ENCODE measurements around the gene MACO1.

The MACO1 gene

DNA sequence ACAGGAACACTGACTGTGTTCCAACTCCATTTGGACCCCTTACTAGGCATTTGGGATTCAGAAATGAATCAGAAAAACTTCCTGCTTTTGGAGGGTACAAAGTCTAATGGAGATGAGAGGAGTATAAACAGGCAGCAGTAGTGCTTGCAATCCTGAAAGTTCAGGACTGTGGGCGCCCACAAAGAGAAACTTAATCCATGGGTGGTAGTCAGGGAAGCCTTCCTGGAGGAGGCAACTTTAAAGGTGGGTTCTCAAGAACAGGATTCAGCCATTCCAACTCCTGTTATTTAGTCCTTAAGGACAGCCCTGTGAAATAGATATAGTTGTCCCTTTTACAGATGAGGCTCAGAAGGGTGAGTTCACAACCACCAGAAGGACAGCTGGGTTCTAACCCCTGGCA, 110.7 kb downstream of the MACO1 start:
- H3K4me3 ChIP-seq (ENCODE audit: low read depth, low read length): no peak overlapping the region

DNA sequence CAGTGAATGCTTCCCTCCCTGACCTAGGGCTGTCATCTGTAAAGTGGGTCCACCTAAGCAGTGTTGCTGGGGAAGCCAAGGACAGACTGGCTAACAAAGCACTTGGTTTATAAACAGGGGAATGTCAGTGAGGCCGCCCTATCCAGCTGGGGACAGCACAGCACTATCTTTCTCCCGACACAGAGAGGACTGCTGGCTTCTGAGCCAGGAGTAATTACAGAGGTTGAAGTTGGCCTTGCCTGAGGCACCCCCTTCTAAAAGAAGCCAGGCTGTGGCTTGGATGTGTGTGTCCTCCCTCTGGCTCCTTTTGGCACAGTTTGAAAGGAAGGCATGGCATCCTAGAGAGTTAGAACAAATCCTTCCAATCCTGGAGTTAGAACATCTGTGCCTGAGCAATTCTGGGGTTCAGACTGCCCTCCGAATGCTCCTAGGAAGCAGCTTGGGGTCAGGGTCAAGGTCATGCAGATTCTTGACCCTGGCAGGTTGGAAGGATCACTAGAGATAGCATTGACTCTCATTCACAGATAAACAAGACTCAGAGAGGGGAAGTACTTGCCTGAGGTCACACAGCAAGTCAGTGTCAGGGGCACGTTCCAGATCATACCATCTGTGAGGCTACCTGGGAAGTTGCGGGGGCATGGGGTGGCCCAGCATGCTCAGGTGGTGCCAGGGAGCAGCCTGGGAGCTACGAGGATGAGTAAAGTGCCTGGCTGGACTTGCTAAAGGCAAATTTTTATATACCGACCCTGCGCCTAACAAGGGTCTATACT, 111.4 kb downstream of the MACO1 start:
- H3K4me3 ChIP-seq (ENCODE audit: low read depth, low read length): no peak overlapping the region

DNA sequence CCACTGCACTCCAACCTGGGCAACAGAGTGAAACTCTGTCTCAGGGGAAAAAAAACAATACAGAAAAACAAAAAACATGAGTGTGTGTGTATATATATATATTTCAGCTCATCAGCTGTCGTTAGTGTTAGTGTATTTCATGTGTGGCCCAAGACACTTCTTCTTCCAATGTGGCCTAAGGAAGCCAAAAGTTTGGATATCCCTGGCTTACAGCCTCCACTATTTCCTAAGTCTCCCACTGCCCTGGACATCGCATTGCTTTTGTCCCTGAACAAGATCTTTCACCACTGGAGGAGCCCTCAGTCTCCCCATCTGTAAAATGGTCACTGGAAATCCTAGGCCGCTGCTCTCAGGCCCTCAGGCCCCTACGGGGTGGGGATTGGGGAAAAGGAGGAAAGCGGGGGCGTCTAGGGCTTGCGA, 112.3 kb downstream of the MACO1 start:
- no peak overlapping the region for H3K4me3 ChIP-seq (ENCODE audit: low read depth, low read length)

DNA sequence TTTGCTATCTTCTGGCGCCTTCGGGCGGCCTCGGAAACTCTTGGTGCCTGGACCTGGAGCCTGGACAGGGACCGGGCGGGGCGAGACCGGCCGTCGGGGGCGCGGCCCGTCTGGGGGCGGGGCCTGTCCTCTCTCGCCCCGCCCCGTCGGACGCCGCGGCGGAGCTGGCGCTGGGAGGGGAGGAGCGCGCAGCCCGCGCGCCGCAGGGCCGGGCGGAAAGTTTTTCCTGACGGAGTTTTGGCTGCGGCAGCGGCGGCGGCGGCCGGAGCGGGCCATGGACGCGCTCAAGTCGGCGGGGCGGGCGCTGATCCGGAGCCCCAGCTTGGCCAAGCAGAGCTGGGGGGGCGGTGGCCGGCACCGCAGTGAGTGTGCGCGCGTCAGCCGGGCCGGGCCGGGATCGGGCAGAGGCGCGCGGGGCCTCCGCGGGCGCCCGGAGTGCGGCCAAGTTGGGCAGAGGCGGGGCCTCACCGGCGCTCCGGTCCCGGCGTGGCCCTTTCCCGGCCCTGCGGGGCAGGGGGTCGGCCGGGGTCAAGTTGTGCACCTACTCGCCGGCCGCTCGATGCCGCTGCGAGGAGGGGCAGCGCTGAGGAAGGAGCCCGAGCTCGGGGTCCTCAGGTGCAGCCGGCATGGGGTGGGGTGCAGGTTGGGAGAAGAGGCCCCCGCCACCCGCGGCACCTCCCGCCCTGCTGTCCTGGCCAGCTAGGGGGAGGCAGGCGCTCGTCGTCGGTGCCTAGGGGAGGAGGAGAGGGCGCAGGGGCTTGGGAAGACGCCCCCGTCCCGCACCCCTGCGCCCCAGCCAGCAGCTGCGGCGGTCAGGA, 112.9 kb downstream of the MACO1 start, which contains the start of gene LDLRAP1:
Gene LDLRAP1 (plus strand): TSS at position 182 of the 818 bp plus-strand sequence. CDS start 93 bp downstream, at position 275.
- peak within 1 kb of the TSS; percentile 60 for H3K4me3 ChIP-seq (ENCODE audit: low read depth, low read length)

DNA sequence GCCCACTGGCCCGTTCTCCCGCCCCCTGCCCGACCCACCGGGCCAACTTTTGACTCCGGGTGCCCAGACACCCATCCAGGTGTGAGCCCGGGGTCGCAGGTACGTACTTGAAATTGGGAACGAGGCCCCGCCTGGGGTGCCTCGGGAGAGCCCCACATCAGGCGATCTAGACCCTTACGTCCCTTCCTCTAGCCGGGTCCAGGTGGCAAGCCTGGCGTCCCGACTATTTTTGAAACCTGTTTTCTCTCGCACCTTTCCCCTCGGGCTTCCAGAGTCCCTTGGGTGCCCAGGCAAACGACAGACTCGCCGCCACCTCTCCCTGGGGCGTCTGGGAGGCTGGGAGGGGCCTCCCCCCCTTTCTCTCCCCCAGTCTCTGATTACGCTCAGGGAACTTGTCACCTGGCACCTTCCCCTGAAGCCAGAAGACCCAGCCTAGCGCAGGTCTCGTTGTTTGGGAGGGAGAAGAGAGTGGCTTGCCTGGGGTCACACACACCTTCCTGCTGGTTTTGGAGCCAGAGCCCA, 113.6 kb downstream of the MACO1 start:
- H3K4me3 ChIP-seq (ENCODE audit: low read depth, low read length): peak overlapping the region; percentile 60

DNA sequence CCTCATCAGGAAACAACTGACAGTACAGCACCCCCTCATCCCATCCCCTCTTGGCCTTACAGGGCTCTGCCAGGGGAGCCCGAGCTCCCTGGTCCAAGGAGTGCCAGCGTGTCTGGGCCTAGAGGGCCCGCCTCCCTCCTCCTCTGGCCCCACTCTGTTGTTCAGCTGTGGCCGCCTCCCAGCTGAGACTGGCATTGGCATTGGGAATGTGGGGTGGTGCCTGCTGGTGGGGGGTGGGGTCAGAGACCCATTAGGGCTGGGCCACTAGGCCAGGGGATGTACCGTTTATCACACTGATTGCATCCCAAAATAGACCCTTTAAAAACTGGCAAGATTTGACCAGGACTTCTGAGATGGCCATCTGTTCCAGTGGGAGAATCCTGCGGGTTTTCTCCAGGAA, 114.1 kb downstream of the MACO1 start:
- H3K4me3 ChIP-seq (ENCODE audit: low read depth, low read length): no peak overlapping the region

DNA sequence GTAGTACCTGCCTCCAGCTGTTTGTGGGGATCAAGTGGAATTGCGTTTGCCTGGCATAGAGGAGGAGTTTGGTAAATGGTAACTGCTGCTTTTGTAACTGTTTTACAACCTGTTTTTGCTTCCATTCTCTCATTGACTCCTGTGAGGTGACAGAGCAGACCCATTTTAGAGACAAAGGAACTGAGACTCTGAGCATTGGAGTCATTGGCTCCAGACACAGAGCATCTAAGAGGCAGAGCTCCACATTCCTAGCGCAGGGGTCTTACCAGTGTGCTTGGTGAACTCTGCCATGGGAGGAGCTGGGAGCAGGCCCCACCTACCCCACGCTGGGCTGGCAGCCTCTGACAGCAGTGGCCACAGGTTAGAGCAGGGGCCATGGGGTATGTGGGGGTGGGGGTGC, 115.1 kb downstream of the MACO1 start:
- H3K4me3 ChIP-seq (ENCODE audit: low read depth, low read length): no peak overlapping the region

DNA sequence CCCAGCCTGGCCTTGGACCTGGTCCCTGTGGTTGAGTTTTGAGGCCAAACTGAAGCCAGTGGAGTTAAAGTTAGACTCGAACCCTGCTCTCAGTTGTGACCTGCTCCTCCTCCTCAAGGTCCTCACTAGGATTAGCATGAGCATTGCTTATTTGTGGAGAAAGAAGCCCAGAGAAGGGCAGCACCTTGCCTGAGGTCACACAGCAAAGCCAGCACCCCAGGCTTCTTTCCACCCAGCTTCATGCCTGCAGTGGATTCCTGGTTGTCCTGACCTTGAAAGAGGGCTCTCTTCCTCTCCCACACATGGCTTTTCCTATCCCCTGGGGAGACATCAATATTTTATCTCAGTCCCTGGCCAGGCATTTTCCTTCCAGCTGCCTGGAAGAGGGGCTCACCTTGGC, 115.5 kb downstream of the MACO1 start:
- H3K4me3 ChIP-seq (ENCODE audit: low read depth, low read length): no peak overlapping the region

DNA sequence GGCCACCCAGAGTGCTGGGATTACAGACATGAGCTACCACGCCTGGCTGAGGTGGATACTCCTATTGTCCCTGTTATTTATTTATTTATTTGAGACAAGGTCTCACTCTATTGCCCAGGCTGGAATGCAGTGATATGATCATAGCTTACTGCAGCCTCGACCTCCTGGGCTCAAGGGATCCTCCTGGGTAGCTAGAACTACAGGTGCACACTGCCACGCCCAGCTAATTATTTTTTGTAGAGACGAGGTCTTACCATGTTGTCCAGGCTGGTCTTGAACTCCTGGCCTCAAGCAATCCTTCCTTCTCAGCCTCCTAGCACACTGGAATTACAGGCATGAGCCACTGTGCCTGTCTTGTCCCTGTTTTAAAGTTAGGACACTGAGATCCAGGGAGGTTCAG, 117.9 kb downstream of the MACO1 start:
- H3K4me3 ChIP-seq (ENCODE audit: low read depth, low read length): no peak overlapping the region

DNA sequence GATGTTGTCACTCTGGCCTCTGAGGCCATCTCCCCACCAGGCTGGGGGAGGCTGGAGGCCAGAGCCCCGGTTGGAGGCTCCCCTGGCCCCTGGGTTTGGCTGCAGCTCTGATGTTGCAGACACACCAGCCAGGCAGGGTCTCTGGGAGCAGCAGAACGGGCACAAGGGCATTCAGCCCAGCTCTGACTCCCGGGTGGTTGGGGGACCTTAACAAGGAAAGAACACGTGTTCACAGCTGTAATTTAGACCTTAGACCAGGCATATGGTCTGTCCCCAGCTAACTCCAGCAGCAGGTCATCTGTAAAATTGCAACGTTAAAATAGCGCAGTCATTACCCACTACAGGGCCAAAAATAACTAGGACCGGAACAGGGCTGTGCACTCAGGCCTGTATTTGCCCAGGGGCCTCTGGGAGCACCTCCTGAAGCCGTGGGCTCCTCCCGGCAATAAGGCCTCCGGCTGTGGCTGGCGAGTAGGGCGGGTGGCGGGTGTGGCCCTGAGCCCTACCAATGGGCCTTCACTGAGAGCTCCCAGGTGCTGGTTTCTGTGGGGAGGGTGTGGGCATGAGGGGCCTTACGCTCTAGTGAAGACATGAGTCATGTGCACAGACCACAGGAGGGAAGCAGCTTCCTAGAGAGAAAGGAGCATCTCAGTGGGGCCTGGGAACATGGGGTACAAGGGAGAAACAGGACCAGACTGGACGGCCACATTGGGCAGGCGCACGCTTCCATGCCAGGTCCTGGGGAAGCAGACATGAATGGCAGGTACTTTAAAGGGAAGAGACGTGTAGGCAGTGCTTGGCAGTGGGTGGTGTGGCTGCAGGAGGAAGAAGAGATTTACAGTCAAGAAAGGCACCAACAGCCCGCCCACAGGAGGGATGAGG, 118.8 kb downstream of the MACO1 start:
- H3K4me3 ChIP-seq (ENCODE audit: low read depth, low read length): no peak overlapping the region

All from iPS-11a (cell line).